ENCODE data around the gene SETBP1.

Gene SETBP1

DNA sequence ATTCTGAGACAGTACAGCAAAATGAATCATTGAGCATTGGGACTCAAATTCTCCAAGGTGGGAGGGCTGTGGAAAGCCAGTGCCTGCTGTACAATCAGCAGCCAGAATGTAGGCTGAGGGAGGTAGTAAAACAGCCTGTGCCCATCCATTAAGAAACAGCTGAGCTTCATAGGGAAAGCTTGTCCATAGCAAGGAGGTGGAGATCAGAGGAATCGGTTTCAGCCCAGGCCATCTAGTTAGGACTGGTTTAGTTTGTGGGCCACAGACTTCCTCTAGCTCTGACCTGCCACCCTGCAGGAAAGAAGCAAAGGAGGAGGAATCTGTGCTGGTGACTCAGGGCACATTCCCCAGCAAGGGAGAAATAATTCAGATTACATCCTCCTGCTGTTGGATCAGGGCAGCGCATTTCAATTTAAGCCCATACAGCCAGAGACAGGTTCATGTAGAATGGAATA, 333.4 kb downstream of the SETBP1 start:
- Histone ChIP-seq H3K27me3 (ENCODE audit: control insufficient read depth, insufficient read depth, low read length) (no peaks in the 10 kb centered on the region), H3K9ac (ENCODE audit: low read depth, low read length) (no peak overlapping the region), H3K4me1 (ENCODE audit: control insufficient read depth, insufficient read depth, low read length) (peaks cover 24% of the 10 kb centered on the region), H3K4me3 (ENCODE audit: low read length) (no peak overlapping the region), H3K36me3 (ENCODE audit: insufficient read depth, low read length) (no peaks in the 10 kb centered on the region), H3K4me2 (ENCODE audit: low read length) (peak overlapping the region; percentile 7), H3K9me3 (replicated peaks; ENCODE audit: low read length) (no peaks in the 10 kb centered on the region)

DNA sequence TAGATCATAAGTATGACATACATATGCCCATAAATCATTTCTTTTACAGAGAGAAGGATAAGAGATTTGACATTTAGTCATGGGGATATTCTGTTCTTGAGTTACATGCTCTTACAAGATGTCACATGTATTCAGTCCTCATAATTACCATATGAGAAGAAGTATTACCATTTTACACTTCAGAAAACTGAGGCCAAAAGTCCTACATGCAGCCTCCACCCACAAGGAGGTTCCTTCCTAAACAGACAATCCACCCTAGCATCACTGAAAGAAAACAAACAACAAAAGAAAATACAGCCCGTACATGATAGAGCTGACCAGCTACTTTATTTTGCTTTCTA, 335.1 kb downstream of the SETBP1 start:
- no peak overlapping the region for H3K4me2 ChIP-seq (ENCODE audit: low read length)
- H3K9me3 ChIP-seq (replicated peaks; ENCODE audit: low read length), result no peaks in the 10 kb centered on the region
- no peaks in the 10 kb centered on the region for H3K36me3 ChIP-seq (ENCODE audit: insufficient read depth, low read length)
- H3K4me3 ChIP-seq (ENCODE audit: low read length), result no peak overlapping the region
- peaks cover 24% of the 10 kb centered on the region for H3K4me1 ChIP-seq (ENCODE audit: control insufficient read depth, insufficient read depth, low read length)
- no peaks in the 10 kb centered on the region for H3K27me3 ChIP-seq (ENCODE audit: control insufficient read depth, insufficient read depth, low read length)
- H3K9ac ChIP-seq (ENCODE audit: low read depth, low read length), result no peak overlapping the region

DNA sequence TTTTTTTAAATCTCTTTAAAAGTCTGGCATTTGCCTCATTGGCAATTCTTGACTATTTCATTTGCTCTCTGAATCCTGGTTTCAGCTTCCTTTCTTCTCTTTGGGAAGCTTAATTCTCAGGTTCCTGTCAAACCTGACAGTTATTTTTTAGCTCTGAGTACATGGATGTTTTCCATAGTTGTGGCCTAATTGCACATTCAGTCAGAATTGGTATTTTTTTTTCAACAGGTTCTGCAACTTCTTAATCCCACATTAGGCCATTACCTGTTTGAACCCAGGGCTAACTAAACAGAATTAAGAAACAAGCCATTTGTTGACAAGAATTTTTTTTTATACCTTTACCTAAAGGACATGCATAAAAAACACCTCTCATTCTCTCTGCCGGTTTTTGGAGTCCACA, 338.8 kb downstream of the SETBP1 start:
- no peaks in the 10 kb centered on the region for H3K27me3 ChIP-seq (ENCODE audit: control insufficient read depth, insufficient read depth, low read length)
- H3K4me1 ChIP-seq (ENCODE audit: control insufficient read depth, insufficient read depth, low read length), result peaks cover 14% of the 10 kb centered on the region
- H3K9me3 ChIP-seq (replicated peaks; ENCODE audit: low read length), result no peaks in the 10 kb centered on the region
- no peak overlapping the region for H3K4me2 ChIP-seq (ENCODE audit: low read length)
- no peaks in the 10 kb centered on the region for H3K36me3 ChIP-seq (ENCODE audit: insufficient read depth, low read length)
- no peak overlapping the region for H3K9ac ChIP-seq (ENCODE audit: low read depth, low read length)
- H3K4me3 ChIP-seq (ENCODE audit: low read length), result no peak overlapping the region

DNA sequence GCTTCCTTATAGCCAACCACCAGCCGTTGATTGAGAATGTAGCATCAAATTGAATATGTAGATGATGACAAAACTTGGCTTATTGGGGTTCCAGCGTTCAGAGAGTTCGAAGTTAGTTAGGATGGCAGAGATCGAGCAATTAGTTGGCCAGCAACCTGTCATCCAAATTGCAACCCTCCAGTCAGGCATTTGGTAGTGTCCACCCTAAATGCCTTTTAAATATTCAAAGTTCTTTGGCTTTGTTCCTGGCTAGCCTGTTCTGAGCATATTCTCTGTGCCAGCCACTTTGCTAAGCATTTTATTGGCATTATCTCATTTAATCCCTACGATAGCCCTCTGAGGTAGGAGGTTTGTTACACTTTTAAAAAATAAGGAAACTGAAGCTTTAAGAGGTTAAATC, 342.8 kb downstream of the SETBP1 start:
- Histone ChIP-seq H3K9me3 (replicated peaks; ENCODE audit: low read length) (no peaks in the 10 kb centered on the region), H3K27me3 (ENCODE audit: control insufficient read depth, insufficient read depth, low read length) (no peaks in the 10 kb centered on the region), H3K4me2 (ENCODE audit: low read length) (no peak overlapping the region), H3K36me3 (ENCODE audit: insufficient read depth, low read length) (no peaks in the 10 kb centered on the region), H3K4me1 (ENCODE audit: control insufficient read depth, insufficient read depth, low read length) (no peaks in the 10 kb centered on the region), H3K9ac (ENCODE audit: low read depth, low read length) (no peak overlapping the region), H3K4me3 (ENCODE audit: low read length) (no peak overlapping the region)

DNA sequence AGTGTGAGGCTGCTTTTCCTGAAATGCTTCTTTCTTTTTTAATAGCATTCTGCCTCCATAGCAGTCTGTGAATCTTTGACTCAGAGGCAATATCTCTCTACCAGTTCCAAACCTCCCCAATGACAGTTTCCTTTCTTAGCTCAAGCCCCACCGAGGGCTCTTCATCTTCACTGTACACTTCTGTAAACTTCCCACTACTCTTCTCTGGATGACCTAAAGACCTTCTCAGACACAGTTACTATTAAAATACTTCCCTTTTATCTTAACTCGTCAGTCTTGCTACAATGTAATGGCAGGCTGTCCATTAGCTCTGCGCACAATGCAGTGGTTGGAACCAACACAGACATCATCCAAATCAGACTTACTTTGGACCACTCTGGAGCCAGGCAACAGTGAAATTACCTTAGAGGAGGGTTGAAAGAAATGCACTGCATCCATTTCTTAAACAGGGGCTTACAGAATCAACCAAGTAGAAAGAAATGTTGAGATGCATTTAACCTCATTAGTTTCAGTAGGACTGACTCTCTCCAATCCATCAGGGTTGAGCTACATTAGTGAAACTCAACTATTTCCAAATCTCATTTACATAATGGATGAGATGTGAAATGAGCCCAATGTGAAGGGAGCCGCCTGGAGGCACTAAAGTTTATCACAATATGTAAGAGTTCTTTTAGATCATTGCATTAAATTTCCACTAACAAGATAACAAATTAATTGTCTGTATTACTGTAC, 343.8 kb downstream of the SETBP1 start:
- Histone ChIP-seq H3K4me1 (ENCODE audit: control insufficient read depth, insufficient read depth, low read length) (no peaks in the 10 kb centered on the region), H3K4me2 (ENCODE audit: low read length) (no peak overlapping the region), H3K4me3 (ENCODE audit: low read length) (no peak overlapping the region), H3K9ac (ENCODE audit: low read depth, low read length) (no peak overlapping the region), H3K27me3 (ENCODE audit: control insufficient read depth, insufficient read depth, low read length) (no peaks in the 10 kb centered on the region), H3K9me3 (replicated peaks; ENCODE audit: low read length) (no peaks in the 10 kb centered on the region), H3K36me3 (ENCODE audit: insufficient read depth, low read length) (no peaks in the 10 kb centered on the region)

DNA sequence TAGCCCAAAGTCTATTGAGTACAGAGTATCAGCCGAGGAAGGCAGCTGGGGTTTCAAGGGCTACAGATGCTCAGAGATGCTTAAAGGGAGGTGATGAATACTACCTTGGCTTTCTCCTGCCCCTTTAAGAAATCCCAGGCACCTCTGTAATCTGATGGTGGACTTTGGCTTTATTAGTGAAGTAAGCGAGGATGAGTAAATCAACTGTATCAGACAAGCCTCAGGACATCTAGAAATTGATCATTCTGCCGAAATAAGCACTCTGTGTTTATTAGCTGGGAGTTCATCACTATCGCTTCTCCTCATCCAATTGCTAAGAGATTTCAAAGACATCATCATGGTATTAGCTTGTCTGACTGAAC, 344.4 kb downstream of the SETBP1 start:
- Histone ChIP-seq H3K27me3 (ENCODE audit: control insufficient read depth, insufficient read depth, low read length) (no peaks in the 10 kb centered on the region), H3K9me3 (replicated peaks; ENCODE audit: low read length) (no peaks in the 10 kb centered on the region), H3K4me2 (ENCODE audit: low read length) (no peak overlapping the region), H3K36me3 (ENCODE audit: insufficient read depth, low read length) (no peaks in the 10 kb centered on the region), H3K4me3 (ENCODE audit: low read length) (no peak overlapping the region), H3K9ac (ENCODE audit: low read depth, low read length) (no peak overlapping the region), H3K4me1 (ENCODE audit: control insufficient read depth, insufficient read depth, low read length) (no peaks in the 10 kb centered on the region)

DNA sequence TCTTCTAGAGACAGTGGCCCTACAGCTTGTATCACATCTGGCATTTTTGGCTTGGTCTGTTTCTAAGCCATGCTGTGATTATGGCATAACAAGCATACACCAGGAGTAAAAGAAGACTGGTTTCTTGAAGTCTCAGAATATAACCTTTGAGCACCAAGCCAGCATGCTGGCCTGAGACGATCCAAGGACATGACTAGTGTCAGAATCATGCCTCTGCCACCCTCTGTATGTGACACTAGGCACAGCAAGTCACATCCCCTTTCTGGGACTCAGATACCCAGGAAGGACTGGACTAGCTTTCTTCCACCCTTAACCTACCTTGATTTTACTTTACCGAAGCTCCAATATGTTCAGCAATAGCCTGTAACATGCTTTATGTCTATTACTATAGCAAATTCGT, 345.5 kb downstream of the SETBP1 start:
- no peaks in the 10 kb centered on the region for H3K27me3 ChIP-seq (ENCODE audit: control insufficient read depth, insufficient read depth, low read length)
- H3K36me3 ChIP-seq (ENCODE audit: insufficient read depth, low read length), result no peaks in the 10 kb centered on the region
- no peak overlapping the region for H3K4me2 ChIP-seq (ENCODE audit: low read length)
- H3K4me3 ChIP-seq (ENCODE audit: low read length), result no peak overlapping the region
- no peaks in the 10 kb centered on the region for H3K9me3 ChIP-seq (replicated peaks; ENCODE audit: low read length)
- no peak overlapping the region for H3K9ac ChIP-seq (ENCODE audit: low read depth, low read length)
- no peaks in the 10 kb centered on the region for H3K4me1 ChIP-seq (ENCODE audit: control insufficient read depth, insufficient read depth, low read length)

DNA sequence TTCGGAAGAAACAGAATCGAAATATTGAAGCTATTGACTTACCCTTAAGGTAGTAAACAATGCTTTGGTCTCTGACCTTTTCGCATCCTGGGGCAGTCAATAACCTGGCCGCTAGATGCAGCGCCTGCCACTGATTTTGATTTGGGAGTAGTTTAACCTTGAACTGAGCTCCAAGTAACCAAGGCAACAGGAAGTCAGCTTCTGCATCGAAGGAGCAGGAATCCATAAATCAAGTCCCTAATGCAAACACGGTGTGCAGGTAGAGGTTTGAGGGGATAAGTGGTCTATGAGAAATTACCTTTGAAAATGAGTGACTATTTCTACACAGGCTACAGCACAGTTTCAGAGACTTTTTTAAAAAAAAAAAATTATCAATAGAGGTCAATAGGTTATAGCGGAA, 353.5 kb downstream of the SETBP1 start:
- no peaks in the 10 kb centered on the region for H3K9me3 ChIP-seq (replicated peaks; ENCODE audit: low read length)
- H3K36me3 ChIP-seq (ENCODE audit: insufficient read depth, low read length), result no peaks in the 10 kb centered on the region
- no peak overlapping the region for H3K4me2 ChIP-seq (ENCODE audit: low read length)

DNA sequence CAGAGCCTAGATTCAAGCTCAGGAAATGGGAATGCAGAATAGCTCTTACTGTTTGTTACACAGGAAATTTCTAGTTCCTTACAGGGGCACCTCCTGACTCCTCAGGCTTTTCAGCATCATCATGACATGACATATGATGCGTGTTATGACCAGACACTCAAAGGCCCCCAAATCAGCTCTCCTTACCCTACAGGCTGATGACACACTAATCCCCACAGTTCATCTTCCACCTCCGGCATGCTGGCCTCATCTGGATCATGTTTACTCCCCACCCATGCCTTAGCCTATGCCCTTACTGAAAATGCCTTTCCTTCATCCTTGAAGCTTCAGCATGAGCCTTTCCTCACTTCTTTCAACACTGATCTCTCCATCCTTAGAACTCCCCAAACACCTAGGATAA, 356.9 kb downstream of the SETBP1 start:
- Histone ChIP-seq H3K4me1 (ENCODE audit: control insufficient read depth, insufficient read depth, low read length) (no peaks in the 10 kb centered on the region), H3K9ac (ENCODE audit: low read depth, low read length) (no peak overlapping the region), H3K36me3 (ENCODE audit: insufficient read depth, low read length) (no peaks in the 10 kb centered on the region), H3K4me2 (ENCODE audit: low read length) (no peak overlapping the region), H3K27me3 (ENCODE audit: control insufficient read depth, insufficient read depth, low read length) (peaks cover 5% of the 10 kb centered on the region), H3K9me3 (replicated peaks; ENCODE audit: low read length) (no peaks in the 10 kb centered on the region), H3K4me3 (ENCODE audit: low read length) (no peak overlapping the region)

More for the DNA sequence above, 353.5 kb downstream of the SETBP1 start:
- Histone ChIP-seq H3K9ac (ENCODE audit: low read depth, low read length) (no peak overlapping the region), H3K27me3 (ENCODE audit: control insufficient read depth, insufficient read depth, low read length) (peaks cover 5% of the 10 kb centered on the region), H3K4me3 (ENCODE audit: low read length) (no peak overlapping the region), H3K4me1 (ENCODE audit: control insufficient read depth, insufficient read depth, low read length) (no peaks in the 10 kb centered on the region)

DNA sequence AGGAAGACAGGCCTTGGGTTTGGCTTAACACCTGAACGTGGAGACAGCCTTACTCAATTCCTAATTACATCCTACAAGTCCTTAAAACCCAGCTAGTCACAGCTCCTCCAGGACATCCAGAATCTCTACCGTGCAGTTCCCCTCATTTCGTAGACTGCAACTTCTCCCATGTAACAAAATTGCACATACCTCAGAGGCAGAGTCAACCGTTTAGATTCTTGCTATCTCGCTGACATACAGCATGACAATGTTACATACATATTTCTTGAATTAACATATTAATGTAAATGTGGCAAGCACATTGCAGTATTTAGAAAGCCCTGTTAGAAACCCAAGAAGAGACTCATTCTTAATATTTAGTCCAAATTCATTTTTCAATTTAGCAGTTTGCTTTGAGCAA, 358.7 kb downstream of the SETBP1 start:
- H3K4me2 ChIP-seq (ENCODE audit: low read length), result no peak overlapping the region
- no peaks in the 10 kb centered on the region for H3K27me3 ChIP-seq (ENCODE audit: control insufficient read depth, insufficient read depth, low read length)
- H3K9ac ChIP-seq (ENCODE audit: low read depth, low read length), result no peak overlapping the region
- no peaks in the 10 kb centered on the region for H3K4me1 ChIP-seq (ENCODE audit: control insufficient read depth, insufficient read depth, low read length)
- H3K9me3 ChIP-seq (replicated peaks; ENCODE audit: low read length), result no peaks in the 10 kb centered on the region
- no peak overlapping the region for H3K4me3 ChIP-seq (ENCODE audit: low read length)
- no peaks in the 10 kb centered on the region for H3K36me3 ChIP-seq (ENCODE audit: insufficient read depth, low read length)

DNA sequence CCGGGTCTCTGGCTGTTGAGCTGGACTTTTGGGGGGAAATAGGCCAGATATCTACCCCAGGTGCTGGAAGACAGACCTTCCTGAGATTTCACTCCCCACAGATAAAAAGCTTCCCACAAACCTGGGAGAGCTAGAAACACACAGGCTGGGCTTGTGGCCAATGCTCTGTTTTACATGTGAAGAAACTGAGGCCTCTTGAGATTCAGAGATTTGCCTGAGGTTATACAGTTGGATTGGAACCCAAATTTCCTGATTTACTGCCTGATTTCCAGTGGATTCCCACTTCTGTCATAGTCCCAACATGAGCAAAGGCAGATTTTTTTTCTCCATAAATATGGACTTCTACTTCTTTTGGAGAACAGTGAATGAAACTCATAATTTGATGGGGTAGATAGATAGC, 360.2 kb downstream of the SETBP1 start:
- H3K9me3 ChIP-seq (replicated peaks; ENCODE audit: low read length), result no peaks in the 10 kb centered on the region
- H3K4me3 ChIP-seq (ENCODE audit: low read length), result no peak overlapping the region
- H3K9ac ChIP-seq (ENCODE audit: low read depth, low read length), result no peak overlapping the region
- H3K36me3 ChIP-seq (ENCODE audit: insufficient read depth, low read length), result no peaks in the 10 kb centered on the region
- no peak overlapping the region for H3K4me2 ChIP-seq (ENCODE audit: low read length)
- no peaks in the 10 kb centered on the region for H3K27me3 ChIP-seq (ENCODE audit: control insufficient read depth, insufficient read depth, low read length)
- no peaks in the 10 kb centered on the region for H3K4me1 ChIP-seq (ENCODE audit: control insufficient read depth, insufficient read depth, low read length)

DNA sequence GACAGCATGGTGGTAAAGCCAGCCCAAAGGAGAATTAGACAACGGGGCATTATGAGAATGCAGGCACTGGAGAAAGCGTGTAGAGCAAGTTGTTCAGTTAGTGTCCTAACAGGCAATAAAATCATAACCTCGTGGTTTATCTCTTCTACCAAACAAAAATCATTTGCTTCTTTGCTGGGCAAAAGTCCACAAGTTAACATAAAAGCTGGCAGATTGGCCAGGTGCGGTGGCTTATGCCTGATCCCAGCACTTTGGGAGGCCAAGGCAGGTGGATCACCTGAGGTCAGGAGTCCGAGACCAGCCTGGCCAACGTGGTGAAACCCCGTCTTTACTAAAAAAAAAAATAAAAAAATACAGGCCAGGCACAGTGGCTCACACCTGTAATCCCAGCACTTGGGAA, 364.1 kb downstream of the SETBP1 start:
- no peak overlapping the region for H3K4me3 ChIP-seq (ENCODE audit: low read length)
- peaks cover 9% of the 10 kb centered on the region for H3K4me1 ChIP-seq (ENCODE audit: control insufficient read depth, insufficient read depth, low read length)
- no peak overlapping the region for H3K9ac ChIP-seq (ENCODE audit: low read depth, low read length)
- H3K36me3 ChIP-seq (ENCODE audit: insufficient read depth, low read length), result no peaks in the 10 kb centered on the region
- no peaks in the 10 kb centered on the region for H3K9me3 ChIP-seq (replicated peaks; ENCODE audit: low read length)
- no peaks in the 10 kb centered on the region for H3K27me3 ChIP-seq (ENCODE audit: control insufficient read depth, insufficient read depth, low read length)
- H3K4me2 ChIP-seq (ENCODE audit: low read length), result no peak overlapping the region

Measured in skeletal muscle satellite cell (primary cell).